Right kidney (tissue), 1 donor: Measurements from ENCODE around the gene ANXA3.
"Not testable (repeated sequence)": the region's sequence is repeated elsewhere in the genome, so short reads cannot be mapped to it uniquely, and the experiment has no call there.

ENCODE experiments used
- DNase-seq: peaks from one replicate; pipeline ENCODE4 v3.0.0-alpha.2; 2016

Gene ANXA3

DNA sequence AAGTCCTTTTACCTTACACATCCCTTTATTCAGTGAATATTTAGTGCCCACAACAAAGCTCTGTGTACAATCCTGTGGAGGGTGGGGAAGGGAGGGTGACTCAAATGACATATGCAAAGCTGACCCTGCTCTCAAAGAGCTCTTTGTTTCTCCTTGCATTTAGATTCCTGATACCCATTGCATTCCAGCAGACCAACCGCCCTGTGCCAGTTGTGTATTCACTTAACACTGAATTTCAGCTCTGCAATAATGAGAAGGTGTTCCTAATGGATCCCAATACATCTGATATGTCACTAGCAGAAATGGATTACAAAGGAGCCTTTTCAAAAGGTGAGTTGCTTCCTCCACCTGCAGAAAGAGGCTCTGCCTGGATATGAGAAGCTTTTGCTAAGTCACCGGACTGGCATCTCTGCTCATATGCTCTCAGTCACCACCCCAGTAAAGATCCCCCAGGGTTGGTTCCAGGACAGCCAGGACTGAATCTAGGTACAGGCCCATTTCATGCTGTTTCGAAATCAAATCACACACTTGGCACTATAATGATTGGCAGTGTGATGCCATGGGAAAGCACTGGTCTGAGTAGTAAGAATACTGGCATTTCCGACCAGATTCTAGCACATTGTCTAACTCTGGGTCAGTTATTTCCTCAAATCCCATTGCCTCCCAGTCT is 17.1 kb upstream of the ANXA3 start:
- no peak for DNase-seq

DNA sequence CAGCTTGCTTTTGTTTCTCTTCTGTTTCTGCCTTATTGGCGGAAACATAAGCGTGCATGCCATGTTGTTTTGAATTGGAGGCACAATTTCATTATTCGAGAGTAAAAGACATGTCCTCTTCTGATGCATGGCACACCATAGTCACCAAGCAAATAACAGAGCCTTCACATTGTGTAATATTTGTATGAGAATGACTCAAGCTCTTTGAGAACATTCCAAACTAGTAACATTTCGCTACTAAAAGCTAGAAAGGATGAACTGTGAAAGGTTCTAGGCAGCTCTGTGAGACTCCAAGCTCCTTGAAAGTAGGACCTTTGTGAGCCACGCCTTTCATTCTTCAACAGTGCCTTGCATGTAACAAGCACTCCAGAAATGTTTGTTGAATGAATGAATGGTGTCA is 9.2 kb upstream of the ANXA3 start:
- no peak for DNase-seq

DNA sequence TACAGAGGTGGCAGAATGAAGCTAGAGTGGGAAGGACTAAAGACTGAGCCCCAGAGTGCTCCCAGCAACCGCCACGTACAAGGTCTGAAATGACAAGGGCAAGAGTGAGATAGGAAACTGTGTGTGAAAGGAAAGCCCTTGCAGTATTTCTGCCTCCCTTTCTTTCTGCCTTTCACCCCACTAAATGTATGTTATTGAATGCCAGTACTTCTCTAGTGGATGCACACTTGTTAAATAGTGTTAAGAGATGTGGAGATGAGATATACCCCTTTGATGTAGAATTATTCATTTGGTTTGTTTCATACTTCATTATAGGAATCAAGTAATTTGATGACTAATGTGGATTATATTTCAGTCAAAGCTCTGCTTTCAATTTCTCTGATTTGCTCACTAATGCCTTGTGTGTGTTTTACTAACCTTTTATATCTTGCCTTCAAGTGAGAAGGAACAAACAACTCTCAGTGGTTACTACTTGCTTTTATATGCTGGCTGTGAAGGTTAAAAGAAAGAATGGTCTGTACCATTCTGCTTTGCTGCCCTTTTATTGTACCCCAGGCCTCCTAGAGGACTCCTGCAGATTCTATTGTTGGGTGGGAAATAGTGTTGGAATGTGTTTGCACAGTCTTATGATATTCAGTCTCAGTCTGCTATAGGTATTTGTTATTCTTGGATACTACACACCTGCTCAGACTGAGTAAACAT is 8.0 kb upstream of the ANXA3 start:
- DNase-seq, result no peak

DNA sequence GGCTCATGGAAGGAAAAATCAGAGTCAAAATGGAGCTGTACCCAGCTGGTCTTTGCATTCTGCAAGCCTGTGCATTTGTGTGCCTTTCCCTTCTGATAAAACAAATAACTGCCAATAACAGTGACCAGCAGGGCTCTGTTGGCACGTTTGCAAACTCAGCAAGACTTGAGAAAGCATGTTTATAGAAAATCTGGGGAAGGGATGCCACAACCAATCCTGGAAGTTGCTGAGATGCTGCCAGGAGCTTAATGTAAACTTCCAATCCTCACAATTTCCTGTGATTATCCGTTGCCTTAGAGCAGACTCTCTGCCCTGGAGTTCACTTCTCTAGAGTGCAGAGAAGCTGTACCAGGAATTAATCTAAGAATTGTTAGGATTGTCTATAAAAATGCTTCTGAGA is 6.9 kb upstream of the ANXA3 start:
- DNase-seq, result no peak

GRCh38 chr4:78545275-78546246 is 6.0 kb upstream of the ANXA3 start:
- no peak for DNase-seq

- not testable (repeated sequence) for DNase-seq
Observed at GRCh38 chr4:78547899-78548298, 3.7 kb upstream of the ANXA3 start.

DNA sequence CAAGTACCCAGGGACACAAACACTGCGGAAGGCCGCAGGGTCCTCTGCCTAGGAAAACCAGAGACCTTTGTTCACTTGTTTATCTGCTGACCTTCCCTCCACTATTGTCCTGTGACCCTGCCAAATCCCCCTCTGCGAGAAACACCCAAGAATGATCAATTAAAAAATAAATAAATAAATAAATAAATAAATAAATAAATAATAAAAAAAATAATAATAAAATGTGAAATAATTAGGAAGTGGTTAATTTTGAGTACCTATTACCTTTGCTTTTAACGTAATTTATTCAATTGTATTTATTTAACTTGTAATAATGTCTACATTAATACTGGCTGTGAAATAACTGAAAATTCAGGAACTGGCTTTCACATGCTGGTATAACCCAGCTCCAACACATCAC is 2.7 kb upstream of the ANXA3 start:
- DNase-seq, result not testable (repeated sequence)

- no peak for DNase-seq
Observed at GRCh38 chr4:78552389-78553042, 946 bp downstream of the ANXA3 start.

DNA sequence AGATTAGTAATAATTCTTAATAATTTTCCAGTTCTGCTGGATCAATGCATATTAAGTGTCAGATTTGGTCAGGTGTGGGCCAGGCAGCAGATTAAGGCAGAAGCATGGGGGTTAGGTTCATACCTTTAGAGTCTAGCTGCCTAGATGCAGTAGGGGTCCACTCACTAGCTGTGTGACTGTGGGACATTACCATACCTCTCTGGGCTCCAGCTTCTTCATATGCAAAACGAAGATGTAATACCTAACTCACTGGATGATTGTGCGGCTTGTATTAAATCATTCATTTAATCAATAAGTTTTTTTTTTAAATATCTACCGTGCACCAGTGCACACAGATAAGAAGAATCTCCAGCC is 1.4 kb downstream of the ANXA3 start:
- no peak for DNase-seq

GRCh38 chr4:78553529-78554060 is 2.0 kb downstream of the ANXA3 start:
- no peak for DNase-seq

DNA sequence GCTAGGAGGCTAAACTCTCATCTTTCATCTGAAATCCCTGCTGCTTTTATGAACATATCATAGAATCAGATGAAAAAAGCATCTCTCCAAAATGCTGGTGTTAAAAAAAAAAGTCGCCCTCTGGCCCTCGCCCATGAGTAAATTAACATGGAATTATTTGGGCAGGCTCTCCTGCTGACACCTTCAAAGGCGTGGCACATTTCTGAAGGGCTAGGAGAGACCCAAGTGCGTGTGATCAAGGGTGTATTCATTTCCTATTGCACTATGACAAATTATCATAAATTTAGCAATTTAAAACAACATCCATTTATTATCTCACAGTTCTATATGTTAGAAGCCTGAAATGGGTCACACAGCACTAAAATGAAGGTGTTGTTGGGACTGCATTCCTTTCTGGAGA is 5.1 kb downstream of the ANXA3 start:
- DNase-seq, result no peak

- no peak for DNase-seq
Observed at GRCh38 chr4:78557841-78558240, 6.3 kb downstream of the ANXA3 start.

DNA sequence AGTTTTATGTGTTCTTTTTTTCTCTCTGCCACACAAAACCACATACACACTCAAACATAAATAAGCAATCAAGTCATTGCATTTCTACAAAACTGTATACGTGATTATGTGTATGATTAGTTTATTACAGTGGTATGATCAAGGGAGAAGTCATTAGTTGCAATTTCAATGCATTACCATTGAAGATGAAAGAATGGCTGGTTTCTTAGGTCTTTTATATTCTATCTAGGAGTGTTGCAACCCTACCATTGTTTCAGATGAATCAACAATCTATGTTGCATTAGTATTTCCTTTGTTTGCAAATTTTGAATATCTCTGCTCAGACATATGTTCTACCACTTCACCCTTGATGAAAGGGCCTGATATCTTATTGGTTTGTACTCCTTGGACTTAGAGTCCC is 6.8 kb downstream of the ANXA3 start:
- no peak for DNase-seq

DNA sequence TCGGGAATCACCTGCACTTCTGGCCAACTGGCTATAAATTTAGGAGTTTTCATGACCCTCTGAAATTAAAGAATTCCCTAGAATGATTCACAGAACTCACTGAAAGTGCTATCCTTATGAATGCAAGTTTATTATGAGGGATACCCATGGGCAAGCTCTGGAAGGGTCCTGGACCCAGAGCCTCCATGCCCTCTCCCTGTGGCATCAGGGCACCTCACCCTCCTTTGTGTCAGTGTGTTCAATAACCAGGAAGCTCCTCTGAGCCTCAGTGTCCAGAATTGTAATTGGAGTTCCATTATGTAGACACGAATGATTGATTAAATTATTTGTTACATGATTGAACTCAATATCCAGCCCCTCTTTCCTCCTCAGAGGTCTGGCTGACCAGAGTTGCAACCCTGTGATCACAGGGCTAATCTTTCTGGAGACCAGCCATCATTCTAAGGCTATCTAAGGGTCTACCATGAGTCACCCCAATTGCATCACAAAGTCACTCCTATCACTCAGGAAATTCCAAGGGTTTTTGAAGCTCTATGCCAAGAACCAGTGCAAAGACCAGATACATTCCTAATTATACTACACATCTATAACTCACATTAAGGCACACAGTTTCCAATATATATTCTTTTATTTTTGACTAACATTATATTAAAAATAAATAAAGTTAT is 8.9 kb downstream of the ANXA3 start:
- DNase-seq, result no peak

GRCh38 chr4:78561677-78562076 is 10.1 kb downstream of the ANXA3 start:
- no peak for DNase-seq

GRCh38 chr4:78562687-78563086 is 11.1 kb downstream of the ANXA3 start:
- no peak for DNase-seq

DNA sequence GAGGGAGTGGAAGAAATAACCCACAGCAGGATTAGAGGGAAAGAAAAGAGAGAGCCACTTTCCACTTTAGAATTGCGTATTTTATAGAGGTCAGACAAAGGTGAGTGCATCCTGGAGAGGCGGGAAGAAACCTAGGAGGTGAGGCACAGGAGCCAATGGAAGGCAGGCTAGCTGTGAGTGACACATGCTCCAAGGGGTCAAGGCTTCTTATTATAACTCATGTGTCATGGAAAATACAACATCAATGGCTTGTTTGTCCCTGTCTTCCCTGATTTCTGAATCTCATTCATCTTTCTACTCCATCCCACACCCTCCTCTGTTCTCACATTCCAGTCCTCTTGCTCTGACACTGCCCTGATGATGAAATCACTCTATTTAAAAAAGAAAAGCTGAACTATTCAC is 14.4 kb downstream of the ANXA3 start:
- no peak for DNase-seq

DNA sequence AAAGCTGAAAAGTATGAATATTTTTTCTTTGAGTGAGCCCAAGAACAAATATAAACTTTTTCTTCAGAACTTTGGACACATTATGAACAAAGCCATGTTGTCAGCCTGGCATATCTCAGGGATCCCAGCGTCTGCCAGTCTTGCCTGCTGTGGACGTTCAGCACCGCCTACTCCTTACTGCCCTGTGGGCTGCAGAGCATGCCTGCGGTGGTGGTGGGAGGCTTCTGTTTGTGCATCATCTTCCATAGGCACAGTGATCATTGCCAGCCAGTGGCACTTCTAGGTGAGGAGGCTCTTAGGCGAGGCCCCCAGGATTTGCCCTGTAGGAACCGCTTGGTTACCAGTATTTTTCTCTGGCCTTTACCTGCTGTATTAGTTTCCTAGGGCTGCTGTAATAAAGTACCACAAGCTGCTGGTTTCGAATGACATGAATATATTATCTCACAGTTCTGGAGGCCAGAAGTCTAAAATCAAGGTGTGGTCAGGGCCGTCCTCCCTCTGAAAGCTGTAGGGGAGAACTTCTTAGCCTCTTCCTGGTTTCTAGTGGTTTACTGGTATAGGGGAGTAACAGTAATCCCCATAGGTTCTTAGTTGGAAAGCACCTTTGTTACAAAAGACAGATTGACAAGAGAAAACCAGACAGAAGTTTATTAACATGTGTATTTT is 15.4 kb downstream of the ANXA3 start:
- no peak for DNase-seq

- DNase-seq, result no peak
Observed at GRCh38 chr4:78567500-78568060, 16.0 kb downstream of the ANXA3 start.

DNA sequence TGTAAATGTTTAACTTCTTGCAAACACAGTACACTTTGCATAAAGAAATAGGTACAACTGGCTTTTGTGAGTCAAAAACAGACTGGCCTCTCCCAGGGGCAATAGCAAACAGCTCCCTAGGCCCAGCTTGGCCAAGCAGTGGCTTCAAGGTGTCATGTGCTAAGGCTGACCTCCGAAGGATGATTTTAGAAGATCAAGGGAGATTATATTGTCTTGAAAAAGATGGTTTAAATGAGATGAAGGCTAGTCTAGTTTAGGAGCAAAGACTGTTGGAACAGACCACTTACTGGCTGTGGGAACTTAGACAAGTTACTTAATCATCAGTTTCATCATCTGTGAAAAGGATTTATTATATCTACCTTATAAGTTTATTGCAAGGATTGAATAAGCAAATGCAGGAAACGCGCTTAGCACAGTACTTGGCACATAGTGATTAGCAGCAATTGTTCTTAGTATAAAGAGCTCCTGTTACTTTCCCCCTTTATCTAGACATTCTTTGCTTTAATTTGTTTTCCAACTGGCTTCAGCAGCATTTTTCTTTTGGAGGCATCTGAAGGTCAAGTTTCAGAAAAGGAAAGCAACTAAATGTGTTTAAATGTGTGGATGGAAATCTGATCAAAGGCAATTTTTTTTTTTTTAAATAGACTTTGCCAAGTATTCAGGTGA is 17.2 kb downstream of the ANXA3 start:
- no peak for DNase-seq
